HG03521 (cell line): ENCODE data around the gene MT4.

ENCODE experiments used
- ATAC-seq: cut with Tn5 transposase; IDR thresholded peaks from one replicate; pipeline ENCODE4 v1.9.1; 2021; ENCODE audit warnings: mild to moderate bottlenecking, moderate library complexity; ENCODE audit not compliant: unreplicated experiment

MT4 gene

DNA sequence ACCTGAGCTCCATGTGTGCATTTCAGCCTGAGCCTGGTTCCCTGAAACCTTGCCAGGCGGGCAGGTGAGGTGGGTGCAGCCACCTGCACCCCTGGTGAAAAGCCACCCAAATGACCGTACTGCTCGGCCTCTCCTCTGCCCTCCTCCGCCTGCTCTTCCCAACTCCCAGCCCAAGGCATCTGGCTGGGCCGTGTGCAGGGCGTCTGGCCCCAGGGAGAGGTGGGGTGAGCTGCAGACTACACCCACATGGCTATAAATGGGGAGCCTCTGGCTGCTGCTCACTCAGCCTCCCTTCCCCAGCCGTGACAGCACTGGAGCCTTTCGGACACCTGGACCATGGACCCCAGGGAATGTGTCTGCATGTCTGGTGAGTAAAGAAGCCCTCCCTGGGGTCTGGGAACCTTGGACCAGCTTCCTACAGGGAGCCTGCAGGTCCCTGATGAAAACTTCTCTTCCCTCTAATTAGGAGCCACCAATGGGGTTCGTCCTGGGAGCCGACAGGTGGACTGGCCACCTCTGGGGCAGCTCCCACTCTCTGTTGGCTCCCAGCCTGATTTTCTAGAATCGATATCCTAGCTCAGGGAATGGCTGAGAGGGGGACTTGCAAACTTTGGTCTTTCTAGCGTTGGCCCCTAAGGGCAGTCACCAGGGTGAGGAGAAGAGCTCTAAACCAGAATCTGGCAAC lies at the start of gene MT4:
TSS of gene MT4 (plus strand) at position 281 of the 685 bp plus-strand sequence. CDS start at position 337, 56 bp downstream.
- no peak for ATAC-seq

GRCh38 chr16:56515665-56516064 lies 49.2 kb upstream of the MT4 start:
- ATAC-seq = no peak

DNA sequence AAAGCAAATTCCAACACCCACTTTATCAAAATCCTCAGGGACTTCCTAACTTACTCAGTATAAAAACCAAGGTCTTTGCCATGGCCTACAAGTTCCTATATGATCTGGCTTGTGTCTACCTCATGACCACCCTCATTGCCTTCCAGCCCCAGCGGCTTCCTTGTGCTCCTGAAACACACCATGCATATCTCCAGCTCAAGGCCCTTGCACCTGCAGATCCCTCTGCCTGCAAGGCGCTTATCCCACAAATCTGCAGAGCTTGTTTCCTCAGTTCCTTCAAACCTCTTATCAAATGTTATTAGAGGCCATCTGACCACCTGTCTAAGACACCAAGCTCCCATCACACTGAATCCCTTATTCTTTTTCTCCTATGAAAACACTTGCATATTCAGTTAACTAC lies 47.7 kb upstream of the MT4 start:
- ATAC-seq = no peak

DNA sequence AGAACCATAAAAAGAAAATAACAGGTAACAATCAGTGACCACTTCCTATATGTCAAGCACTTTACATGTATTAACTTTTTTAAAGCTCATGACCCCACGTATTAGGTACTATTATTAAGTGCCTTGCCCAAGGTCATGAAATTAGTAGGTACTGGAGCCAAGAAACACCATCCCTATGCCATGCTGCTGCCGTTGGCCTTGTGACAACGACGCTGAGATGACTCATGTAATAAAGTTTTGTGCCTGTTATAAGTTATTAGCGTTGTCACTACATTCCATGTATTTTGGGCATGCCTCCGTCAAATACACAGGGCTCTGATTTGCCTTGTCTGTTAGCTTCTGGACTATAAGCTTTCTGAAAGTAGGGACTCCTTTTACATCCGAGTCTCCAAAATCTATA lies 46.4 kb upstream of the MT4 start:
- no peak for ATAC-seq

GRCh38 chr16:56519459-56520250 lies 45.2 kb upstream of the MT4 start, which contains the start of gene BBS2:
Gene BBS2, minus strand, starts transcription at chr16:56520024. Its CDS starts 162 bp downstream, at chr16:56519862.
- ATAC-seq = peak; percentile 84

DNA sequence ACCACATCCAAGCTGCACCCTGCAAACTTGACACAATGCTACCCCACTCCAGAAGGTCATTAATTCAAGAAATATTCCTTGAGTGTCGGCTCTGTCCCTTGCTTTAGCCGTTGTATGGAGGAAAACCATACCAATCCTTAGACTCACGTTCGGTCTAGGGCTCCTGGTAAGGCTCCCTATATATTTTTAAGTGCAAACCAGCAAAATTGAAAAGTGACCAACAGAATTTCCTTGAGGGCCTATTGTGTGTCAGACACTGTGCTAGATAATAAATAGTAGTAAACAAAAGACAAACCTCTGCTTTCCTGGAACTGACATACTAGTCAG lies 44.7 kb upstream of the MT4 start:
- no peak for ATAC-seq

GRCh38 chr16:56525236-56525635 lies 39.6 kb upstream of the MT4 start:
- no peak for ATAC-seq

- ATAC-seq = no peak
Measured at GRCh38 chr16:56530872-56531271, 34.0 kb upstream of the MT4 start.

DNA sequence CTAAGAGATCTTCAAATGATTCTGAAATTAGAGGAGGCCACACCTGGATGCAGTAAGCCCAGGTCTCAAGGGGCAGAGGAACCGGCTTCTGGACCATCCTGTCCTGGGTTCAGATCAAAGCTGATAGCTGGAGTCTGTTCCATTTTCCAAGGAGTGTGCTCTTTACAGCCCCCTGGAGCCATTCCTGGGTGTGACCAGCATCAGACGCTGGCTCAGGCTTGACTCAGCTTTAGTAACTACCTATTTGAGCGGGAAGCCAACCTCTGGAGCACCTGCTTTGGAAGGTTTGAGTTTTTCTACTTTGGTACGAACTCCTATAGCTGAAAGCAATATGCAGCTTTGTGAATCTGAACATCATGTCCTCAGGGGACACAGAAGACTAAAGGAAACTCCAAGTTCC lies 32.2 kb upstream of the MT4 start:
- ATAC-seq = no peak

GRCh38 chr16:56534847-56535383 lies 30.0 kb upstream of the MT4 start:
- no peak for ATAC-seq

DNA sequence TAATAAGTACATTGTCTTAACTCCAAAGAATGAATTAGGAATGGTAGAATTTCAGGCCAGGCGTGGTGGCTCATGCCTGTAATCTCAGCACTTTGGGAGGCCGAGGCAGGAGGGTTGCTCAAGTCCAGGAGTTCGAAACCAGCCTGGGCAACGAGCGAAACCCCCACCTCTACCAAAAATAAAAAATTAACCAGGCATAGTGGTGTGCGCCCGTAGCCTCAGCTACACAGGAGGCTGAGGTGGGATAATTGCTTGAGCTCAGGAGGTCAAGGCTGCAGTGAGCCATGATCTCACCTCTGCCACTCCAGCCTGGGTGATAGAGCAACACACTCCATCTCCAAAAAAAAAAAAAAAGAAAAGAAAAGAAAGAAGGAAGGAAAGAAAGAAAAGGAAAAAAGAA lies 26.5 kb upstream of the MT4 start:
- no peak for ATAC-seq

GRCh38 chr16:56539656-56540055 lies 25.2 kb upstream of the MT4 start:
- ATAC-seq = no peak

DNA sequence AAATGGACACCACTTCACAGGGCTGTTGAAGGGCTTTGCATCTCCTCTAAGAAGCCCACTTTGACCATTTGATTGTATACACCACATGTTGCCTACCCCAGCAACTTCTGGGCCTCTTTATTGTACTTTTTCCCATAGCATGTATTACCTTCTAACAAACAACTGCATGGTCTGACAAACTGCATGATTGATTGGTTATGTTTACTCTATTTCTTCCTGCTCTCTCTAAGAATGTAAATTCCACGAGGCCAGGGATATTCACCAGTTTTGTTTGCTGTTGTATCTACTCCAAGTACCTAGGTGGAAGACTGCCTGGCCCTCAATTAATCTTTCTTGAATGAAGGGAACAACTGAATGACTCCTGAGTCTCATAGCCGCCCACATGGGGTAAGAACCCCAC lies 22.8 kb upstream of the MT4 start:
- ATAC-seq = no peak

GRCh38 chr16:56547120-56547948 lies 17.5 kb upstream of the MT4 start:
- ATAC-seq = no peak

- no peak for ATAC-seq
Measured at GRCh38 chr16:56547949-56548567, 16.8 kb upstream of the MT4 start.

GRCh38 chr16:56549161-56549560 lies 15.7 kb upstream of the MT4 start:
- no peak for ATAC-seq

- ATAC-seq = no peak
Measured at GRCh38 chr16:56549744-56550385, 15.0 kb upstream of the MT4 start.

GRCh38 chr16:56551796-56552738 lies 12.8 kb upstream of the MT4 start:
- no peak for ATAC-seq

DNA sequence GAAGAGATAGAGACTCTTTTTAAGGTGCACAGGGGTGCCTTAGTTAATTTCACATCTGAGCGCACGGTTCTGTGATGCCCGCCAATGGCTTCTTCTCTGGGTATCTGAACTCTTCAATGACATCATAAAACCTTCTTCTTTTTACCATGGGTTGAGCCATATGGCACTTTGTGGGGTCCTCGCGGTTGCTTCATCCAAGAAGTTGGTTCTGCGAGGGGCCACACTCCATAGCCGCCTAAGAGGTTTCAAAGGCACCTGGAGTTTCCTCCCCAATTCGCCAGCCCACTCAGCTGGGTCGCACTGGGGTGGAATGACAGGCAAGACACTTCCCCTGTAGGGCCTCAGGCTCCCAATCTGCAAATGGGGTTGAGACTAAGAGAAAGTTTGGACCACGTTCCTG lies 10.4 kb upstream of the MT4 start:
- ATAC-seq = no peak
